A673 (cell line): Measurements from ENCODE around the gene COL3A1. TPM values are rescaled to one million over a fixed set of nuclear protein-coding genes. Genes with fewer than 3 reads are reported as not detected.

Experiments used
- BruUV-seq: library from RNA; stranded (reverse); fragments of 400-500 nt; replicated peaks from 2 replicates; lab custom pipeline; 2021; lab: Mats Ljungman, UMichigan
- CTCF ChIA-PET: fragments of 300-600 bp; sonication (Branson Sonifier 250); formaldehyde crosslinking; loops from one replicate; lab custom pipeline; 2022; ENCODE audit warnings: antibody characterized with exemption; lab: Charles Lee
- POLR2A ChIA-PET: fragments of 300-600 bp; sonication (Branson Sonifier 250); formaldehyde crosslinking; loops from one replicate; lab custom pipeline; 2022; ENCODE audit warnings: antibody characterized with exemption; ENCODE audit not compliant: low non-redundant PET; lab: Charles Lee
- DNase-seq: peaks from one replicate; pipeline ENCODE4 v3.0.0-alpha.2; 2015; ENCODE audit warnings: low spot score
- H3K27ac ChIP-seq: fragments of 200-600 bp; sonication (generic); 2 replicates; pipeline ENCODE4 v1.5.1; 2016; ENCODE audit warnings: mixed run types, low read depth, mild to moderate bottlenecking, mixed read lengths, antibody characterized with exemption, low read length; ENCODE audit not compliant: poor library complexity, severe bottlenecking
- H3K27me3 ChIP-seq: fragments of 200-600 bp; sonication (generic); replicated peaks from 2 replicates; pipeline ENCODE4 v1.6.1; 2017; ENCODE audit warnings: mixed run types, low read depth, mild to moderate bottlenecking, mixed read lengths, antibody characterized with exemption, low read length; ENCODE audit not compliant: insufficient read depth, poor library complexity
- H3K36me3 ChIP-seq: fragments of 200-600 bp; sonication (generic); 2 replicates; pipeline ENCODE4 v1.6.1; 2016; ENCODE audit warnings: mixed run types, mild to moderate bottlenecking, mixed read lengths, antibody characterized with exemption, low read length; ENCODE audit not compliant: insufficient read depth, poor library complexity, severe bottlenecking
- H3K4me1 ChIP-seq: fragments of 200-600 bp; sonication (generic); 2 replicates; pipeline ENCODE4 v1.6.1; 2017; ENCODE audit warnings: mixed run types, mild to moderate bottlenecking, mixed read lengths, antibody characterized with exemption, low read length; ENCODE audit not compliant: insufficient read depth, poor library complexity, severe bottlenecking
- H3K4me3 ChIP-seq: fragments of 200-600 bp; sonication (generic); 2 replicates; pipeline ENCODE4 v1.5.1; 2016; ENCODE audit warnings: low read depth, mixed run types, mild to moderate bottlenecking, mixed read lengths, low read length; ENCODE audit not compliant: poor library complexity, severe bottlenecking
- H3K9me3 ChIP-seq: fragments of 200-600 bp; sonication (generic); 2 replicates; pipeline ENCODE4 v1.6.1; 2016; ENCODE audit warnings: mixed run types, low read depth, mild to moderate bottlenecking, mixed read lengths, antibody characterized with exemption, low read length; ENCODE audit not compliant: poor library complexity, severe bottlenecking
- EZH2 ChIP-seq: fragments of 200-600 bp; sonication (generic); IDR thresholded peaks from 2 replicates; pipeline ENCODE4 v1.6.1; 2017; ENCODE audit warnings: borderline replicate concordance, low read depth, mild to moderate bottlenecking, mixed read lengths, antibody characterized with exemption, low read length; ENCODE audit not compliant: poor library complexity, severe bottlenecking
- intact Hi-C: fragments of 100-400 bp; cut with micrococcal nuclease; formaldehyde crosslinking; loops from one replicate; pipeline ENCODE4 v1.10.0; 2022; ENCODE audit not compliant: unreplicated experiment
- total RNA-seq: library from RNA; stranded (reverse); gene quantifications from 2 replicates; pipeline ENCODE4 v1.2.3, GENCODE V29; 2021
- TF ChIP-seq, protein P1 (sequence below): fragments of 300-800, 200-600 bp; sonication (generic); conservative IDR thresholded peaks from 2 replicates; pipeline ENCODE4 v1.5.1; 2017; ENCODE audit warnings: low read depth, mild to moderate bottlenecking, antibody characterized with exemption, low read length, moderate library complexity, mixed read lengths

The COL3A1 gene
- total RNA-seq, 1 experiment from 2014 or later, result 12.6 TPM

- CTCF ChIA-PET, result no interaction called here
- H3K4me1 ChIP-seq, result peaks cover 14% of the 10 kb centered on the region
- BruUV-seq, result no TSS peak
- no peaks in the 10 kb centered on the region for H3K27me3 ChIP-seq
- H3K9me3 ChIP-seq, result no peaks in the 10 kb centered on the region
- DNase-seq, result peak; percentile 41
- POLR2A ChIA-PET, result no interaction called here
- no peak overlapping the region for H3K27ac ChIP-seq
- H3K4me3 ChIP-seq, result no peak overlapping the region
- intact Hi-C loops, result no loop called here
- TF ChIP-seq, protein P1, sequence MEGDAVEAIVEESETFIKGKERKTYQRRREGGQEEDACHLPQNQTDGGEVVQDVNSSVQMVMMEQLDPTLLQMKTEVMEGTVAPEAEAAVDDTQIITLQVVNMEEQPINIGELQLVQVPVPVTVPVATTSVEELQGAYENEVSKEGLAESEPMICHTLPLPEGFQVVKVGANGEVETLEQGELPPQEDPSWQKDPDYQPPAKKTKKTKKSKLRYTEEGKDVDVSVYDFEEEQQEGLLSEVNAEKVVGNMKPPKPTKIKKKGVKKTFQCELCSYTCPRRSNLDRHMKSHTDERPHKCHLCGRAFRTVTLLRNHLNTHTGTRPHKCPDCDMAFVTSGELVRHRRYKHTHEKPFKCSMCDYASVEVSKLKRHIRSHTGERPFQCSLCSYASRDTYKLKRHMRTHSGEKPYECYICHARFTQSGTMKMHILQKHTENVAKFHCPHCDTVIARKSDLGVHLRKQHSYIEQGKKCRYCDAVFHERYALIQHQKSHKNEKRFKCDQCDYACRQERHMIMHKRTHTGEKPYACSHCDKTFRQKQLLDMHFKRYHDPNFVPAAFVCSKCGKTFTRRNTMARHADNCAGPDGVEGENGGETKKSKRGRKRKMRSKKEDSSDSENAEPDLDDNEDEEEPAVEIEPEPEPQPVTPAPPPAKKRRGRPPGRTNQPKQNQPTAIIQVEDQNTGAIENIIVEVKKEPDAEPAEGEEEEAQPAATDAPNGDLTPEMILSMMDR, result no peak
- TF ChIP-seq EZH2, result no peak
- no peaks in the 10 kb centered on the region for H3K36me3 ChIP-seq
Measured at GRCh38 chr2:188937228-188938220, 36.6 kb upstream of the COL3A1 start.

DNA sequence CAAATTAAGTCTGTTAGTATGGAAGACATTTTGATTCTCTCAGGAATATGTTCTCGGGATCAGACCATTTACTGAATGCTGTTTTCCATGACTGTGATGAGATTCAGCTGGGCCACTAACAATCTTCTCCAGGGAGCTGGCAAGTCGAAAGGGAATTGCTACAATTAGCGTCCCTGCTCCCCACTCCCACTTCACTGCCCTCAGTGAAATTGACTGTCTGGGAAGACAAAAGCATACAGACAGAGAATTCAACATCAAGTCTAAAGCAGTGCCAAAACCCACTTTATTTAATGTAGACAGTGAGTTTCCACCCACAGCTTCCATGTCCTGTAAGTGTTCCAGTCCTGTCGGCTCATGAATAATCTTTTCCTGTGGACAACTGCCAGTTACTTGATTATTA is 34.0 kb upstream of the COL3A1 start:
- intact Hi-C loops, result no loop called here
- Histone ChIP-seq H3K27ac (no peak overlapping the region), H3K36me3 (no peaks in the 10 kb centered on the region), H3K4me1 (peaks cover 14% of the 10 kb centered on the region), H3K27me3 (no peaks in the 10 kb centered on the region), H3K4me3 (no peak overlapping the region), H3K9me3 (no peaks in the 10 kb centered on the region)
- DNase-seq, result peak; percentile 49
- BruUV-seq, result no TSS peak
- CTCF ChIA-PET, result no interaction called here
- no peak for TF ChIP-seq EZH2
- TF ChIP-seq, protein P1, result no peak
- POLR2A ChIA-PET, result no interaction called here

DNA sequence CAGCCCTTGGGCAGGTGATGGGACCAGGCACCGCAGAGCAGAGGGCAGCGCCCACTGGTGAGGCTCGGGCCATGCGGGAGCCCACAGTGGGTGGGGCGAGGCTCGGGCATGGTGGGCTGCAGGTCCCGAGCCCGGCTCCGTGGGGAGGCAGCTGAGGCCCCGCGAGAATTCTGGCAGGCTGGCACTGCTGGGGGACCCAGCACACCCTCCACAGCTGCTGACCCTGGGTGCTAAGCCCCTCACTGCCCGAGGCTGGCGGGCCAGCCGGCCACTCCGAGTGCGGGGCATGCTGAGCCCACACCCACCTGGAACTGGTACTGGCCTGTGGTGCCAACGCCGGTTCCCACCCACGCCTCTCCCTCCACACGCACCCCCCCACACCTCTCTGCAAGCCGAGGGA is 29.7 kb upstream of the COL3A1 start:
- ChIA-PET CTCF (no interaction called here), POLR2A (no interaction called here)
- no peak for DNase-seq
- Histone ChIP-seq H3K36me3 (no peaks in the 10 kb centered on the region), H3K4me3 (no peak overlapping the region), H3K9me3 (no peaks in the 10 kb centered on the region), H3K27ac (no peak overlapping the region), H3K4me1 (peaks cover 9% of the 10 kb centered on the region), H3K27me3 (no peaks in the 10 kb centered on the region)
- BruUV-seq, result no TSS peak
- intact Hi-C loops, result no loop called here
- TF ChIP-seq, protein P1, result no peak
- no peak for TF ChIP-seq EZH2
